Measurements from ENCODE around the gene PQBP1.

GRCh38 chrX:48894891-48895290 lies 2.8 kb upstream of the PQBP1 start:
- no peak for TF ChIP-seq POLR2A (IDR thresholded peaks at IDR 0.05; ENCODE audit: low read depth, low read length)
- TF ChIP-seq CTCF (IDR thresholded peaks at IDR 0.05; ENCODE audit: extremely low read depth in 1 of 2, insufficient read depth in 1 of 2, low read depth in 1 of 2, low read length in 2 of 2), result no peak
- no peak for TF ChIP-seq POLR2AphosphoS5 (IDR thresholded peaks at IDR 0.05; ENCODE audit: insufficient read depth, low read depth, low read length)

Measured in endothelial cell of umbilical vein (primary cell).